Spinal cord (tissue), 10 donors: Measurements from ENCODE around the gene CFAP20DC. TPM values are rescaled to one million over a fixed set of nuclear protein-coding genes. Genes with fewer than 3 reads are reported as not detected.

Experiments
- DNase-seq, 6 donors: peaks; one replicate each; pipeline versions ENCODE4 v3.0.0 to v3.0.0-alpha.2; 2013 to 2015; ENCODE audit warnings: low spot score in 6 of 6, low read depth in 4 of 6
- H3K27ac ChIP-seq: one replicate; pipeline ENCODE4 v1.5.1; 2013; ENCODE audit warnings: low read depth, low read length, control low read depth
- H3K27me3 ChIP-seq: one replicate; pipeline ENCODE4 v1.6.1; 2013; ENCODE audit warnings: low read length; ENCODE audit not compliant: control insufficient read depth, insufficient read depth
- H3K36me3 ChIP-seq: one replicate; pipeline ENCODE4 v1.6.1; 2013; ENCODE audit warnings: low read length; ENCODE audit not compliant: control insufficient read depth, insufficient read depth
- H3K4me1 ChIP-seq: one replicate; pipeline ENCODE4 v1.6.1; 2013; ENCODE audit warnings: low read length; ENCODE audit not compliant: control insufficient read depth, insufficient read depth
- H3K4me3 ChIP-seq: one replicate; pipeline ENCODE4 v1.5.1; 2013; ENCODE audit warnings: low read depth, low read length, control low read depth
- H3K9me3 ChIP-seq: one replicate; pipeline ENCODE4 v1.6.1; 2013; ENCODE audit warnings: low read length; ENCODE audit not compliant: control insufficient read depth, insufficient read depth
- WGBS: methylation state at CpG from one replicate; pipeline ENCODE4 v1.1.5; 2013; ENCODE audit warnings: missing lambda C conversion rate; ENCODE audit not compliant: insufficient coverage; 5-methylcytosine and 5-hydroxymethylcytosine counted together
- polyA plus RNA-seq, 2 donors: library from polyadenylated mRNA; unstranded; fragments of 120-200 nt; gene quantifications; one replicate each; pipeline ENCODE4 v1.2.1, GENCODE V29; 2013; ENCODE audit not compliant: insufficient read length in 2 of 2
- total RNA-seq, 2 donors: library from RNA; depleted of rRNA in 1 of 2; stranded (reverse); fragments of 120-200 nt in 1 of 2; fragments of >200 nt in 1 of 2; gene quantifications; one replicate each; pipeline versions ENCODE4 v1.2.3 to v1.2.4, GENCODE V29; 2013 to 2014
- donor health status: healthy.

The CFAP20DC gene
- total and polyA plus RNA-seq, 4 donors: 1.6 to 2.8 (median 1.7) TPM

GRCh38 chr3:58952128-58952917 lies 97.5 kb downstream of the CFAP20DC start:
- Histone ChIP-seq H3K36me3 (no peaks in the 10 kb centered on the region), H3K27me3 (no peaks in the 10 kb centered on the region), H3K4me1 (no peaks in the 10 kb centered on the region), H3K4me3 (no peak overlapping the region), H3K27ac (no peak overlapping the region), H3K9me3 (peaks cover 1% of the 10 kb centered on the region)
- DNase-seq: no peak
- WGBS: no CpG with 5 or more reads among the region's 4 CpGs

DNA sequence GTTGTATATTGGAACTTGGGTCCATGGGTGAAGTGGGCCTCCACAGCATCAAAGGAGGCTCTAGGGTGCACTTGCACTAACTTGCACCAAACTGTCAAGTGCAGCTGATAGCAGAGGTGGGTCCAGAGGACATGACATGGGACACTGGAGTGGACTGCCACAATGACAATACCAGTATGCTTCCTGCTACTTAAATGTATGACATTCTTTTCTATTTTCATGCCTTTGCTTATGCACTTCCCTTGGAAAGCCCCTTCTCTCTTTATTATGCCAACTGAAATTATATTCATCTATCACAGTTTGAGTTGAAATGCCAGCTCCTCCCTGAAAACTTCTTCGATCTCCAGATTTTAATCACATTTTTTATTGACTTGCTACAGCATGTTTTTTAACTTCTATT lies 101.8 kb downstream of the CFAP20DC start:
- H3K27ac ChIP-seq: no peak overlapping the region
- H3K27me3 ChIP-seq: no peaks in the 10 kb centered on the region
- H3K4me1 ChIP-seq: no peaks in the 10 kb centered on the region
- H3K4me3 ChIP-seq: no peak overlapping the region
- DNase-seq: no peak
- H3K9me3 ChIP-seq: peaks cover 1% of the 10 kb centered on the region
- WGBS: no CpG with 5 or more reads among the region's 1 CpG
- no peaks in the 10 kb centered on the region for H3K36me3 ChIP-seq

- WGBS: no CpG with 5 or more reads among the region's 2 CpGs
- H3K9me3 ChIP-seq: peaks cover 1% of the 10 kb centered on the region
- no peak overlapping the region for H3K27ac ChIP-seq
- no peak overlapping the region for H3K4me3 ChIP-seq
- no peaks in the 10 kb centered on the region for H3K4me1 ChIP-seq
- H3K36me3 ChIP-seq: no peaks in the 10 kb centered on the region
- DNase-seq: no peak
- no peaks in the 10 kb centered on the region for H3K27me3 ChIP-seq
Observed at GRCh38 chr3:58946875-58947274, 103.0 kb downstream of the CFAP20DC start.

DNA sequence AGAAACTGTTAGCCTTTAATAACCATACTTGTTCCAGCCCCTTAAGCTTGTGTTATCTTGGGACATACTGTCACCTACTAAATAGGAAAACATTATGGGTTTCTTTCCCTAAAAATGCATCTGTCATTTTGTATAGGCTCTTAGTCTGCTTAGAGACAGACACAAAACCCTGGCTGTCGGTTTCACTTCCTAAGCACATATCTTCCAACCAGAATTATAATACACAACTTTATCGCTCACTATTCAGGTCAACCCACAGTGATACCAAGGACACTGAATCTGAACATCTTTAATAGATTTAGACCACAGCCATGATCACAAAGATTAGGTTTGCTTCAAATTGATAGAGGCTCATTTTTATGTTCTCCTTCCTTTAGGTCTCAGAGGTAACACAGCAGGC lies 111.8 kb downstream of the CFAP20DC start:
- H3K9me3 ChIP-seq: no peaks in the 10 kb centered on the region

DNA sequence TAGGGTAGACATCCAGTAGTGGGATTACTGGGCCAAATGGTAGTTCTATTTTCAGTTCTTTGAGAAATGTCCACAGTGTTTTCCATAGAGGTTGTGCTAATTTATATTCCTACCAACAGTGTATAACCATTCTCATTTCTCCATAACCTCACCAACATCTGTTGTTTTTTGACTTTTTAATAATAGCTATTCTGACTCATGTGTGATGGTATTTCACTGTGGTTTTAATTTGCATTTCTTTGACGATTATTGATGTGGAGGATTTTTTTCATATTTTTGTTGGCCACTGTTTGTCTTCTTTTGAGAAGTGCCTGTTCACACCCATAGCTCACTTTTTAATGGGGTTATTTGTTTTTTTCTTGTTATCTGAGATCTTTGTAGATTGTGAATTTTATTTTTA lies 125.2 kb downstream of the CFAP20DC start:
- Histone ChIP-seq H3K36me3 (no peaks in the 10 kb centered on the region), H3K4me3 (no peak overlapping the region), H3K27ac (no peak overlapping the region), H3K27me3 (no peaks in the 10 kb centered on the region), H3K9me3 (no peaks in the 10 kb centered on the region), H3K4me1 (no peaks in the 10 kb centered on the region)
- WGBS: no CpG with 5 or more reads among the region's 1 CpG
- no peak for DNase-seq

More for the DNA sequence above, 111.8 kb downstream of the CFAP20DC start:
- Histone ChIP-seq H3K4me3 (no peak overlapping the region), H3K27me3 (no peaks in the 10 kb centered on the region), H3K4me1 (no peaks in the 10 kb centered on the region), H3K27ac (no peak overlapping the region), H3K36me3 (no peaks in the 10 kb centered on the region)
- DNase-seq: peak in 1 of 6 donors; percentile 24
- WGBS: no CpG with 5 or more reads among the region's 2 CpGs

DNA sequence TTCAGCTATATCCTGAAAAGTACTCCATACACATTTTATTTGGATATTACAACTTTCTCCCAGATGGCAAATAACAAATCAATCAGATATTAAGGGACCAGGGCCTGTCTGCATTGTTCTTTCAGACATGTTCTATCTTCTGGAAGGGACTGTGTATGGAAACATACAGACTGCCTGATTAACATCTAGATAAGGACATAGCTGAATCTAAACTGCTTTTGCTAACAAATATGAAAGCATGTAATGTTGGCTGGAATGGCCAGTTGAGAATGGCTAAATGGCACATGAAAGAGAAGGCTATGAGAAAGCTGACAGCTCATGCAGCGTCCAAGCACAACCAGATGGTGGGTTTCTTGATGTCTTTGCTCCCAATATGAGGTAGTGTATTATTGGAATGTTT lies 149.4 kb downstream of the CFAP20DC start:
- Histone ChIP-seq H3K27me3 (no peaks in the 10 kb centered on the region), H3K4me3 (no peak overlapping the region), H3K4me1 (peaks cover 3% of the 10 kb centered on the region), H3K27ac (no peak overlapping the region), H3K9me3 (no peaks in the 10 kb centered on the region), H3K36me3 (no peaks in the 10 kb centered on the region)
- DNase-seq: peak in 1 of 6 donors; percentile 3
- 67% methylated on average over 1 of the region's 1 CpG for WGBS

- H3K27me3 ChIP-seq: no peaks in the 10 kb centered on the region
- peaks cover 3% of the 10 kb centered on the region for H3K4me1 ChIP-seq
- peak in 1 of 6 donors; percentile 15 for DNase-seq
- no peak overlapping the region for H3K27ac ChIP-seq
- no peaks in the 10 kb centered on the region for H3K36me3 ChIP-seq
- no peak overlapping the region for H3K4me3 ChIP-seq
- no peaks in the 10 kb centered on the region for H3K9me3 ChIP-seq
- WGBS: 89% methylated on average over 2 of the region's 2 CpGs
Observed at GRCh38 chr3:58899953-58900298, 149.9 kb downstream of the CFAP20DC start.

DNA sequence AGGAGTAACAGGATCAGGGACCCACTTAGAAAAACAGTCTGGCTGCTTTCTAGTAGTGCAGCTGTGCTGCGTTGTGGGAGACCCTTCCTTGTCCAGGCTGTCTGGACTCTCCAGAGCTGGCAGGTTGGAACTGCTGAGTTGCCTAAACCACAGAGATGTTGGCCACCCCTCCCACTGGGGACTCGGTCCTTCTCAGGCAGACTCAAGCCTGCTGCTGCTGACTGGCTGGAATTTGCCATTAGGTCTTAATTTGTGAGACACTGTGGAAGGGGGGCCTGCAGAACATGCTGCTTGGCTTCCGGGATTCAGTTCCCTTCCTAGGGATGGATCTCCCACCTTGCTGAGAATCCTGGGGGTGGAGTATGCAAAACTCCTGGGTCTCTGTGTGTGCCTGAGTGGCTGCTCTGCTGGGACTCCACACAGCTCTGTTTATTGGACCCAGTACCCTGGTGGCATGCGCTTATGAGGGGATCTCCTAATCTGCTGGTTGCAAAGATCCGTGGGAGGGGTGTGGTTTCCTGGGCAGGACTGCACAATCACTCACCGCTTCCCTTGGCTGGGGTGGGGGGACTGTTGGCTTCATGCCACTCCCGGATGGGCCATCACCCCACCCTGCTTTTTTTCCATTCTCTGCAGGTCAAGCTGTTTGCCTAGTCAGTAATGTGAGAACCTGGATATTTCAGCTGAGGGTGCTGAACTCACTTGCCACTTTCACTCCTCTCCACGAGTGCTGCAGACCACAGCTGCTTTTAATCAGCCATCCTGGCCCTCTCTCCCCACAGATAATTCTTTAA lies 150.5 kb downstream of the CFAP20DC start:
- Histone ChIP-seq H3K9me3 (no peaks in the 10 kb centered on the region), H3K4me1 (peaks cover 3% of the 10 kb centered on the region), H3K27me3 (no peaks in the 10 kb centered on the region), H3K27ac (no peak overlapping the region), H3K4me3 (no peak overlapping the region), H3K36me3 (no peaks in the 10 kb centered on the region)
- DNase-seq: peak in 1 of 6 donors; percentile 1
- 83% methylated on average over 2 of the region's 8 CpGs for WGBS

GRCh38 chr3:58898513-58898912 lies 151.3 kb downstream of the CFAP20DC start:
- no peaks in the 10 kb centered on the region for H3K36me3 ChIP-seq
- peaks cover 3% of the 10 kb centered on the region for H3K4me1 ChIP-seq
- no peak for DNase-seq
- no CpG with 5 or more reads among the region's 2 CpGs for WGBS
- no peaks in the 10 kb centered on the region for H3K9me3 ChIP-seq
- no peaks in the 10 kb centered on the region for H3K27me3 ChIP-seq
- H3K27ac ChIP-seq: no peak overlapping the region
- H3K4me3 ChIP-seq: no peak overlapping the region

- no peak overlapping the region for H3K4me3 ChIP-seq
- 83% methylated on average over 3 of the region's 4 CpGs for WGBS
- H3K27ac ChIP-seq: no peak overlapping the region
- H3K36me3 ChIP-seq: no peaks in the 10 kb centered on the region
- no peaks in the 10 kb centered on the region for H3K27me3 ChIP-seq
- no peak for DNase-seq
- H3K9me3 ChIP-seq: no peaks in the 10 kb centered on the region
- peaks cover 3% of the 10 kb centered on the region for H3K4me1 ChIP-seq
Observed at GRCh38 chr3:58897646-58898045, 152.2 kb downstream of the CFAP20DC start.
